Measurements from ENCODE around the gene LRRC3.

Gene LRRC3

DNA sequence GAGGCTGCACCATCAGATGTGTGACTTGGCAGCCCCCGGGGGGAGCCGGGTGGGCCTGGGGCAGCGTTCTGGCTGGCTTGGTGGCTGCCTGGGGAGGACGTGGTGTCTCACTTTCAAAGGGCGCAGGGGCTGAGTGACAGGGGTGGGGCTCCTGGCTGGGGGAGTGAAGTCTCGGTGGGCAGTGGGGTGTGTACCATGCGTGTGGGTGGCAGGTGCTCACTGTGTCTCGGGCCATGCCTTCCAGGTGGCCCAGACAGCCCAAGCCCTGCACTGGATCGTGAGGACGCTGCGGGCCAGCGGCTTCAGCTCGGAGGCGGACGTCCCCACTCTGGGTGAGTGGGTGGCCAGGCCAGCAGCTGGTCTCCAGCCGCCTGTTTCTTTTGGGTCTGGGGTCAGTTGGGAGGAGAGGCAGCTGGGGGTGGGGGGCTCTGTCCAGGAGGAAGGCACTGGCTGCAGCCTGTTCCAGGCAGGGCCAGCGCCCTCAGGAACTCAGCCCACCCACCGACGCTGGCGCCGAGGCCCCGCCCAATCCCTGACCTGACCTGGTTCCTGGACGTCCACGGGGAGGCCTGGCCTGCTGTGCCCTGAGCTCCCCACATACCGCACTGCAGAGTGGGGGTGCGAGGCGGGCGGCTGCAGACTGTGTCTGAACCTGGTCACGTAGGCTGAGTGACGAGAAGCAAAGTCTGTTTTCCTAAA lies 30.6 kb upstream of the LRRC3 start:
- no peak for DNase-seq (ENCODE audit: low read depth)

DNA sequence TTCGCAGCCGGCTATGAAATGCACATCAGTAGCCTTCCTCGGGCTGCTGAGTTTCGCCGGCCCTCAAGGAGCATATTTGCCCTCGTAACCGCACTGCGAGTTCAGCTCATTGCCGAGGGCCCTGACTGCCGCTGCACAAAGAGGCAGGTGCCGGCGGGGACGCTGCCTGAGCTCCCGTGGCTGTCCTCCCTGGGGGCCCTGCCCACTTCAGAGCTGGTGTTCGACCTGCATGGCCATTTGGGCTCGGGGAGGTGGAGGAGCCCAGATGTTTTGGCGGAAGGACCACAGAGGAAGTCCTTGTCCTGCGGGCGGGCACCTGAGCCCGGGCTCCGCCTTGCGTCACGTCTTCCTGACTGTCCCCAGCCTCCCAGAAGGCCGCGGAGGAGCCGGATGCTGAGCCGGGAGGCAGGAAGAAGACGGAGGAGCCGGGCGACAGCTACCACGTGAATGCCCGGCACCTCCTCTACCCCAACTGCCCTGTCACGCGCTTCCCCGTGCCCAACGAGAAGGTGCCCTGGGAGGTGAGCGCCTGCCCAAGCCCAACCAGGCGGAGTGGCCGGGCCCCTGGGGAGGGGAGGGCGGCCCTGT lies 29.9 kb upstream of the LRRC3 start:
- DNase-seq (ENCODE audit: low read depth): no peak

DNA sequence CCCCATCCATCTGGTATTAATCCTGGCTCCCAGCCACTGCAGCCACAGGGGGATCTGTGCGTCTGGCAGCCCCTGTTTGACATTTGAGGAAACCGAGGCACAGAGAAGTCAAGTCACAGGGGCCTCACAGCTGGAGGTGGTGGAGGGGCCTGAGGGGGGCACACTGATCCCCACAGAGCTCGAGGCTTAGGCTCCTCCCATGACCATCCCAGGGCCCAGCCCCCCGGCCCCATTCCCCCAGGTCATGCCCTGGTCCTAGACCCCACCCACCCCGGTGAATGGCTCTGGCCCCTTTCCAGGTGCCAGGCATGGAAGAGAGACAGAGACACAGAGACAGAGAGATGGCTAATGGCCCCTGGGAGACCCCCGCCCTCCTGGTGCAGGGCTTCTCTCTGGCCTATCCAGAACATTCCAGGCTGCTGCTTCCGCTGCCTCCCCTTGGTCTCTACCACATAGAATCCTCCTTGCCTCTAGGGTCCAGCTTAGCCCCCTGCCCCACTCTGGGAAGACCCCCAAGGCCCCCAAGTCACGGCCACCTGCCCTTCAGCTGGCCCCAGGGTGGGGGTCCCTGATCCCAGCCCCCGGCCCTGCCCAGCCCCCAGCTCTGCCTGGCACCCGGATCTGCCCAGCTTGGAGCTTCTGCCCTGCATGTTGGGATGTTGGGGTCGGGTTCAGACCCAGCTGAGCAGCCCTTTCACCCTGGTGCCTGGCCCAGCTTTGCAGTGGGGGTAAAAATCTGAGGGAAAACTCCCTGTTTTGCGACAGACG lies 29.2 kb upstream of the LRRC3 start:
- DNase-seq (ENCODE audit: low read depth): no peak

DNA sequence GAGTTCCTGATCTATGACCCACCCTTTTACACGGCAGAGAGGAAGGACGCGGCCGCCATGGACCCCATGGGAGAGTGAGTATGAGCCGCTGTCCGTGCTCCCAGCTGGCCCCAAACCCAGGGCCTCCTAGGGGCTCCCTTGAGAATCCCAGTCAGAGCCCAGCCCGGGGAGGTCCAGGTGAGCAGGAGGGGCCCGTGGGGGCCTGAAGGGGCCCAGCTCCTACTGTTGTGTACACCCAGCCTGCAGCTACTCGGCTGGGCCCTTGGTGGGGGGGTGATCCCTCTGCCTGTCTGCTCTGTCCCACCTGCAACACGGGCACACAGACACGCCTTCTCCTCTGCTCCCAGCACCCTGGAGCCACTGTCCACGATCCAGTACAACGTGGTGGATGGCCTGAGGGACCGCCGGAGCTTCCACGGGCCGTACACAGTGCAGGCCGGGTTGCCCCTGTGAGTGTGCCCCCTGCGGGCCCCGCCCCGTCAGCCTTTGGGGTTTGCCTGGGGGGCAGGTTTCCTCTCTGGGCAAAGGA lies 28.6 kb upstream of the LRRC3 start:
- no peak for DNase-seq (ENCODE audit: low read depth)

DNA sequence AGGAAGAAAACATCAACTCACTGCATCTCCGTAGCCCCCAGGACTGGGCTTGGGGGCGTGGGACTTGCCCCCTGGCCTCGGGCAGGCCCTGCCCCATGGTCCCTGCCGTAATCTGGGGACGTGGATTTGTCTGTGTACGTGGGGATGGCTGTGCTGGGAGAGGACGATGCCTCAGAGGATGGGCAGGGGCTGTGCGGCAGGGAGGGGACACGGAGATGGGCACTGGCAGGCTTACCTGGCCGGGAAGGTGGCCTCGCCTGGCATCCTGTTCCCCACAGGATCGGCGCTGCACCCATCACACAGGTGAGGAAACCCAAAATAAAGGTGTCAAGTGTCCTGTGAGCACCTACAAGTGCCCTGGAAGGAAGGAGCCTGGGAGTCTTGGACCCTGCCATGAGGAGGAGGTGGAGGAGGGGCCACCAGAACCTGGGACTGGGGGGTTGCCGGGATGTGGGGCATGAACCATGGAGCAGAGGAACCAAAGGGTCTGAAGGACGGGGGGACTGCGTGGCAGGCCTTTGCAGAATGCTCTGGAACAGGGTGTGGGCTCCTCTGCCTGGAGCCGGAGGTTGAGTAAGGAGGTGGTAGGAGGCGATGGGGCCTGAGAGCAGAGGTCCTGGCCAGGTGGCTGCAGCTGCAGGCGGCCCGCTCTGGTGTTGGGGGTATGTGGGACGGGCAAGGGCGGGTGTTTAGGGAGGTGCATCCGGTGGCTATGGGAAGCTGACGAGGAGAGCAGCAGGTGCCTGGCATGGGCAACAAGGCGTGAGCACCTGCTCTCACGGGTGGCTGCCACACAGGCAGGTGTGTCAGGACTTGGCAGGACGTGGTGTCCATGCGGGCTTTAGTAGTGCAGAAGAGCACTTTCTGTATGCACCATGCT lies 27.8 kb upstream of the LRRC3 start:
- no peak for DNase-seq (ENCODE audit: low read depth)

DNA sequence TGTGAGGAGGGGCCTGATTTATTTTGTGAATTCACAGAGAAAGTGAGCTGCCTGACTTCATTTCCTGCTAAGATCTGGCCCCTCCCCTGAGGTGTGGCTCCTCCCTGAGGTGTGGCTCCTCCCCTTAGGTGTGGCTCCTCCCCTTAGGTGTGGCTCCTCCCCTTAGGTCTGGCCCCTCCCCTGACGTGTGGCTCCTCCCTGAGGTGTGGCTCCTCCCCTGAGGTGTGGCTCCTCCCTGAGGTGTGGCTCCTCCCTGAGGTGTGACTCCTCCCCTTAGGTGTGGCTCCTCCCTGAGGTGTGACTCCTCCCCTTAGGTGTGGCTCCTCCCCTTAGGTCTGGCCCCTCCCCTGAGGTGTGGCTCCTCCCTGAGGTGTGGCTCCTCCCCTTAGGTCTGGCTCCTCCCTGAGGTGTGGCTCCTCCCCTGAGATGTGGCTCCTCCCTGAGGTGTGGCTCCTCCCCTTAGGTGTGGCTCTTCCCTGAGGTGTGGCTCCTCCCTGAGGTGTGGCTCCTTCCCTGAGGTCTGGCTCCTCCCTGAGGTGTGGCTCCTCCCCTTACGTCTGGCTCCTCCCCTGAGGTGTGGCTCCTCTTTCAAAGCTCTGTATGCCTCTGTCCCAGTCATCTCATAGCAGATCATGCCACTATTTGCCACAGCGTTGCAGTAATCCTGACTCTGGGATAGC lies 26.9 kb upstream of the LRRC3 start:
- no peak for DNase-seq (ENCODE audit: low read depth)

DNA sequence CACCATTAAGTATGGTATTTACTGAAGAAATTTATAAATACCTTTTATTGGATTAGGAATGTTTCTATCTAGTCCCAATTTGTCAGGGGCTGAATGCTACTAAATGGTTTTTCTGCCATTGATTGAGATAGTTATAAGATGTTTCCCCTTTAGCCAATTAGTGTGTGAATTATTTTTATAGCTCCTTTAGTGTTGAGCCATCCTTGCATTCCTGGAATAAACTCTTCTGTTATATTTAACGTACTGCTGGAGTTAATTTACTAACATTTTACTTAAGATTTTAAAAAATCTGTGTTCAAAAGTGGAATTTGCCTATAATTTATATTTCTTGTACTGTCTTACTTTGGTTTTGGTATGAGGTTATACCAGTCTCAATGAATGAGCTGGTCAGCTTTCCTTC lies 25.4 kb upstream of the LRRC3 start:
- DNase-seq (ENCODE audit: low read depth): no peak

DNA sequence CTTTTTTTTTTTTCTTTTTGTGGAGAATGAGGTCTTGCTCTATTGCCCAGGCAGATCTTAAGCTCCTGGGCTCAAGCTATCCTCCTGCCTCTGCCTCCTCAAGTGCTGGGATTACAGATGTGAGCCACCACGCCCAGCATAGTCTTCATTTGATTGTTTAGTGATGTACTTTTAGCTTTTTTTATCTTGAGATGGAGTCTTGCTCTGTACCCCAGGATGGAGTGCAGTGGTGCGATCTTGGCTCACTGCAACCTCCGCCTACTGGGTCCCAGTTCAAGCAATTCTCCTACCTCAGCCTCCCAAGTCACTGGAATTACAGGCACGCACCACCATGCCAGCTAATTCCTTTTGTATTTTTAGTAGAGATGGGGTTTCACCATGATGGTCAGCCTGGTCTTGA lies 24.0 kb upstream of the LRRC3 start:
- no peak for DNase-seq (ENCODE audit: low read depth)

DNA sequence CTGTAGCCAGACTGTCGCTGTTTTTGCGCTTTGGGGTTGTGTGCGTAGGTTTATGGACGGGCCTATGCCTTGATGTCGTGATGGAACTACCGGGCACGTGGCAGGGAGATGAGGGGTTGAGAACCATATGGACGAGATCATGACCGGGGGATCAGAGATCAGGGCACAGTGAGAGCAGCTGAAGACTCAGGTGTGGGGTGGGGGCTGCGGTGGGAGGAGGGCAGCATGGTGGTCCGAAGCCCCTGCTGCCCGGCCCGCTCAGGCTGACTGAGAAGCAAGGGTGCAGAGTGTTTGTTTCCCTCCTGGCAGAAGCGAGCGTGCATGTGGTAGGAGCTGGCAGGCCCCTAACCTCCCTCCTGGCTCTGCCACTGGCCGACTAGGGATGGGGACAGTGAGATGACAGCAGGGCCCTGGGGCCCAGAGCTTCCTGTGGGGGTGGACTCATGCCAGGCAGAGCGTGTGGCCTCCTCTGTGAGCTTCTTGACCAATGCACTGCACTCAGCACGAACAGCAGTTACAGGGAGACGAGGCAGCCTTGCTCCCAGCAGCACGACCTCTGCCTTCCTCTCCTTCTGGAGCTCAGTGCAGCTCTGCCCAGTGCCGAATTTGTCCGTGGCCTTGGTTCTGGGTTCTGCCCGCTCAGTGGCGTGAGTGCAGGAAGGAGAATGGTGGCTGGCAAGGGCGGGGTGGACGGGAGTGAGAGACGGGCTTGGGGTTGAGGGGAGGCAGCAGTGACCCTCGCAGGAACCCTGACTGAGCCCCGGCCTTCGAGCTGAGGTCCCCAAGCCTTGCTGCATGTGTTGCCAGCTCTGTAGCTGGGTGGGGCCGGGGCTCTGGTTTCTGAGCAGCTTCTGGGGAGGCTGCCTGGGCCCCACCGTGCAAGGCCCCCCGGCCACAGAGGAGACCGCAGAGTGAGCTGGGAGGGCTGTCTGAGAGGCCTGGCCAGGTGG lies 22.2 kb upstream of the LRRC3 start:
- no peak for DNase-seq (ENCODE audit: low read depth)

DNA sequence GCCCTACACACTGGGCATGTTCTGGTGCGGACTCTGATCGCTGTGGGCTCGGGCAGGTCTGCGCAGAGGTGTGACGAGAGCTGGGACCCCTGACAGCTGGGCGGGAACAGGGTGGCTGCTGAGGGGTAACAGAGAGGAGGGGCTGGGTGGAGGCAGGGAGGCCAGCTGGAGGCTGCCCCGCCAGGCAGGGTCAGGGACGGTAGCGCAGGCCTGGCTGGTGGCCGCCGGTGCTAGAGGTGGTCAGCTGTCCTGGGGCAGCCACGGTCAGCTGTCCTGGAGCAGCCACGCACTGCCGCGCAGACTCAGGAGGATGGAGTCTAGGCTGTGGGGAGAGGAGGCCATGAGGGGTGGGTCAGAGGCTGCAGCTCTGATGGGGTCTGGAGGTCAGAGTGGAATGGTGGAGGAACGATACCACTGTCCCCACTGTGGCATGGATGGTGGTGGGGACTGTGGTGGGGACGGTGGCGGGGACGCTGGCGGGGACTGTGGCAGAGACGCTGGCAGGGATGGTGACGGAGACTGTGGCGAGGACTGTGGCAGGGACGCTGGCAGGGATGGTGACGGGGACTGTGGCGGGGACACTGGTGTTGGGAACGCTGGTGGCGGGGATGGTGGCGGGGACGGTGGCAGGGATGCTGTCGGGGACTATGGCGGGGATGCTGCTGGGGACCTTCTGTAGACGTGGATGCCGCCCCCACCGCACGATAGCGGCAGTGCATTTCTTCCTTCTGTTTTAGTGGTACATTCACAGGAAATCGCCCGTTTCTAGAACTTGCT lies 21.3 kb upstream of the LRRC3 start:
- no peak for DNase-seq (ENCODE audit: low read depth)

DNA sequence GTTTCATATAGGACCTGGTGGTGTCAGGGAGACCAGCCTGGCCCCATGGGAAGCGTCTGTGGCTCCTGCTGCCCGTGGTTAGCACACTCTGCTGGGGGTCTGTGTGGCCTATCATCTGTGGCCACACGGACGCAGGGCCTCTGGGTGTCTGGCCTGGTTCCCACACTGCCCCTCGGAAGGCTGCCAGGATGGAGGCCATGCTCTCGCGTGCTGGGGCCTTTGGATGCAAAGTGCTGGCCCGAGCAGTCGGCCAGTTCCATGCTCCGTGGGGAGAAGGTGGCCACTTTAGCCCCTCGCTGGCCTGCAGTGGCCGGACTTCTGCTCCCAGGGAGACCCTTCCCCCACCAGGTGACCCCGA lies 20.8 kb upstream of the LRRC3 start:
- DNase-seq (ENCODE audit: low read depth): no peak

DNA sequence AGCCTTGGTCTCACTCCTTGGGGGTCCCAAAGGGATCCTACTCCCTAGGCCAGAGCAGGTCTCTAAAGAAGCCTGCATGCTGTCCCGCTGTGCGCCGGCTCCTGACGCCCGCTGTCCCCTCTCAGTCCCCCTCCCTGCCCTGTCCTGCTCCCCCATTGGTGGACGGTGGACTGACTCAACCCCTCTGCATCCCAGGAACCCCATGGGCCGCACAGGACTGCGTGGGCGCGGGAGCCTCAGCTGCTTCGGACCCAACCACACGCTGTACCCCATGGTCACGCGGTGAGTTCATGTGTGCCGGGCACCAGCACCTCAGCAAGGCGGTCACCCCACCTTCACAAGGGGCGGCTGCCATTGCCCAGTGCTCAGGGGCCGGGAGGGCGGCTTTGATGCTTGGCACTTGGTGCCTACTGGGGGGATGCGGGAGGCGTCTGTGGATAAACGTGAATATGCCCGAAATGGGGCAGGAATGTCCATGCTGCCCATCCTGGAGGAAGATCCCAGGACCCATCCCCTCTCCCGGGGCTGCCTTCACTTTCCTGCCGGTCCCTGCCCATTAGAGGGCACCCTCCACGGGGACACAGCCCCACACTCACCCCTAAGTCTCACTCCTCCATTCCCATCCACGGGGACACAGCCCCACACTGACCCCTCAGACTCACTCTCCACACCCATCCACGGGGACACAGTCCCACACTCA lies 20.2 kb upstream of the LRRC3 start:
- DNase-seq (ENCODE audit: low read depth): no peak

DNA sequence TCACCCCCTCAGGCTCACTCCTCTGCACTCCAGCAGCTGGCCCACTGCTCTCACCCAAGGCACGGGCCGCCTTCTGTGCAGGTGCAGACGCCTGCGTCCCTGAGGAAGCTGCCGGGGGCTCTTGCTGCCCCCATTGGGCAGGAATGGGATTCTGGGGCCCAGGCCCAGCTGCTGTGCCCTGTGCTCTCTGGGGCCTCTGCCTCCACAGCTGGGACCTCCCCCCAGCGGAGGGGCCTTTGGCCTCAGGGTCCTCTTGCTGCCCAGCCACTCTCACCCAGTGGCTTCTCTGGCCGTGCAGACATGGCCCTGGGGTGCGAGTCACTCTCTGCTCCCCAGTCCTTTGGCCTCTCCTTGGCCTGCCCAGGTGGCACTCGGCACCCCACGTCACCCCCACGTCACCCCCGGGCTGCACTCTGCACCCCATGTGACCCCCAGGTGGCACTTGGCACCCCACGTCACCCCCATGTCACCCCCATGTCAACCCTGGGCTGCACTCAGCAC lies 19.1 kb upstream of the LRRC3 start:
- DNase-seq (ENCODE audit: low read depth): no peak

DNA sequence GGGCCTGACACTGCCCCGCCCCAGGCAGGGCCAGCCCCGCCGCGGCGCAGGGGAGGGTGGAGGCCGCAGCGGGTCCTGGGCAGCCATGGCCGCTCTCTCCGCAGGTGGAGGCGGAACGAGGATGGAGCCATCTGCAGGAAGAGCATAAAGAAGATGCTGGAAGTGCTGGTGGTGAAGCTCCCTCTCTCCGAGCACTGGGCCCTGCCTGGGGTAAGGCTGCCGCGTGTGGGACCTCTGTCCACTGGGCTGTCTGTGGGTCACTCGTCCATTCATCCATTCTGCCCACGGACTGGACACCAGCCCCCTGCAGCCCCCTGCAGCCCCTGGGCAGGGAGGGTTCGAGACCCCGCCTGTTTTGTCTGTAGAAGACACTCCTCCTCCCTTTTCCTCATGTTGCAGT lies 18.4 kb upstream of the LRRC3 start:
- no peak for DNase-seq (ENCODE audit: low read depth)

DNA sequence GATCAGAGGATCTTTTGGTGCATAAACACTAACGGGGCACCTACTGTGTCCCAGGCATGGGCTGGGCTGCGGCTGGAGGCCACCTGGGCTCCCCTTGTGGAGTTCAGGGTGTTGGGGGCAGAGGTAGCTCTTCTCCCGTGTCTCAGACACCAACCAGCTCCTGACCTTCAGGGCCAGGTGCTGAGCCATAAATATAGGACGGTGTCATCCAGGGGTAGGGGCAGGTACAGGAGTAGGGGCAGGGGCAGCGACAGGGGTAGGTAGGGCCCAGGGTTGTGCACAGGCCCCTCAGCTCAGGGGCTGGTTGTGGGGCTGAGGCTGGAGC lies 18.0 kb upstream of the LRRC3 start:
- DNase-seq (ENCODE audit: low read depth): no peak

DNA sequence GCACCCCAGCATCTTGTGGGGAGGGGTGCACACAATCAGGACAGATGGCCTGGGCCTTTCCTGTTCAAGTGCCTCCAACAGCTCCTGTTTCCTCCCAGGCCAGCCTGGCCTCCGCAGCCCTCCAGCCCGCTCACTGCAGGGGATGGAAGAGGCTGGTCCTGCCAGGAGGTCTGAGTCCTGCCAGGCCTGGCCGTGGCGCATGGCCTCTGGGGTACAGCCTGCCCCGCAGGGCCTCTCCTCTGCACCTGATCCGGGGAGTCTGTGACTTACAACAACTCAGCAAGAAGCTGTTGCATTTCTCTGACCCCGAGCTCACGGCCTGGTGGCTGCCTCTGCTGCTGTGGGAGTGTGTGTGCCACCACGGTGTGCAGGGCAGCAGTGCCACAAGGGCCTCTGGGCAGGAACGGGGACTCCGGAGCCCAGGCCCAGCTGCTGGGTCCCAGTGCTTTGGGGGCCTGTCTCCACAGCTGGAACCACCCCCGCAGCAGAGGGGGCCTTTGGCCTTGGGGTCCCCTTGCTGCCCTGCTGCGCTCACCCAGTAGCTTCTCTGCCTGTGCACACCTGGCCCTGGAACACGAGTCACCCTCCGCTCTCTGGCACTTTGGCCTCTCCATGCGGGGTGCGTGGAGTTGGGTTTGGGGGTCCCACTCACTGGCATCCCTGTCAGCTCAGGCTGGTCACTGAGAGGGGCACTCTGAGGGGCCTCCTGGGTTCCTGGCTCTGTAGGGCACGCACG lies 17.4 kb upstream of the LRRC3 start:
- DNase-seq (ENCODE audit: low read depth): no peak

DNA sequence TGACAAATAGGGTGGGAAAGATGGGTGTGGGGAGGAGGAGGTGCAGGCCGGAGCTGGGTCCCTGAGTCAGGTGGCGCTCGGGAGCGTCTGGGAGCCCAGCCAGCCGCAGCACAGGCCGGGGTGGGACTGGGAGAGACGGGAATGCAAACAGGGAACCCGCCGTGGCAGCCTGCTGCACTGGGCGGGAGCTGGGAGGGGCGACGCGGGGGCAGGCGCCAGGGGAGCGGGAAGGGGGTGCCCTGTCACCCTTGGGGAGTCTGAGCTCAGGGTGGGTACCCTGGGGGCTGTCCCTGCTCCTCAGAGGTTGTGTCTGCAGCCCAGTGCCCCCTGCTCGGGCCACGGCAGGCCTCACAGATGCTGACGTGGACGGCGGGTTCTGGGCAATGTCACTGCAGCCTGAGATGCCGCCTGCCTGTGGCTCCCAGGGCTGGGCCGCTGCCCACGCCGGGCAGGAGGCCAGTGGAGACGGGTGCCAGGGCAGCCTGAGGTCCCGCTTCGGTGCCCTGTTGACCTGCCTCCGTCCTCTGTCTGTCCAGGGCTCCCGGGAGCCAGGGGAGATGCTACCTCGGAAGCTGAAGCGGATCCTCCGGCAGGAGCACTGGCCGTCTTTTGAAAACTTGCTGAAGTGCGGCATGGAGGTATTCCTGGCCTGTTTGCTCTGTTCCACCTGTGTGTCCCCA lies 16.6 kb upstream of the LRRC3 start:
- DNase-seq (ENCODE audit: low read depth): no peak

DNA sequence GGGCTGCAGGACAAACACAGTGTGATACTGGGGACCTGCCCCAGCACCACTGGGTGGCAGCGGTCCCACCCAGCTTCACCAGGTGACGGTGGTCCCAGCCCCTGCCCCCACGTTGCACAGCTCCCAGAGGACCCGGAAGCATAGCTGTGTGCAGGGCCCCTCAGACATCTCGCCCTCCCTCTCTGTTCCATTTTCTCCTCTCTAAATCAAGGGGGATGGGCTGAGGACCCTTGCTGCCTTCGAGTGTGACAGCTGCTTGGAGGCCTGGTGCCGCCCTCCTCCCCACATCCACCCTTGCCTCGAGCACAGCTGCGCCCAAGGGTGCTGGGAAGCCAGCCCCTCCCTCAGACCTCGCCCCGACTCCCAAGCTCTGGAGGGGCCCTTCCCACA lies 16.1 kb upstream of the LRRC3 start:
- DNase-seq (ENCODE audit: low read depth): no peak
